Psoas muscle (tissue), 8 donors: ENCODE measurements around the gene PDE8A. TPM values are rescaled to one million over a fixed set of nuclear protein-coding genes. Genes with fewer than 3 reads are reported as not detected.

ENCODE experiments used
- ATAC-seq, 4 donors: fragments of 200-7000 bp; cut with Tn5 transposase; one replicate each; pipeline ENCODE4 v1.9.1; 2020; ENCODE audit warnings: moderate library complexity in 3 of 4, mild to moderate bottlenecking in 2 of 4
- DNase-seq, 2 donors: peaks; one replicate each; pipeline ENCODE4 v3.0.0-alpha.2; 2020
- H3K27ac ChIP-seq: fragments of 200-600 bp; one replicate; pipeline ENCODE4 v1.8.0; 2022
- H3K27me3 ChIP-seq, 3 donors: fragments of 200-600 bp in 1 of 3; one replicate each; pipeline versions ENCODE4 v1.6.1 to v1.8.0; 2013 to 2022; ENCODE audit warnings: low read length in 2 of 3, mild to moderate bottlenecking in 2 of 3, moderate library complexity in 1 of 3; ENCODE audit not compliant: insufficient read depth in 3 of 3
- H3K36me3 ChIP-seq, 2 donors: fragments of 200-600 bp in 1 of 2; one replicate each; pipeline versions ENCODE4 v1.6.1 to v1.8.0; 2013 to 2022; ENCODE audit warnings: low read depth in 1 of 2, mild to moderate bottlenecking in 1 of 2, moderate library complexity in 1 of 2; ENCODE audit not compliant: insufficient read depth in 1 of 2
- H3K4me1 ChIP-seq: fragments of 200-600 bp; one replicate; pipeline ENCODE4 v1.8.0; 2022
- H3K4me3 ChIP-seq: fragments of 200-600 bp; one replicate; pipeline ENCODE4 v1.8.0; 2022; ENCODE audit warnings: mild to moderate bottlenecking
- H3K9me3 ChIP-seq: fragments of 200-600 bp; one replicate; pipeline ENCODE4 v1.8.0; 2022
- CTCF ChIP-seq: fragments of 200-600 bp; IDR thresholded peaks from one replicate; pipeline ENCODE4 v1.8.0; 2022; ENCODE audit warnings: antibody characterized with exemption
- WGBS, 3 donors: extraction: QIAGEN DNeasy Blood & Tissue Kit; methylation state at CpG; one replicate each; pipeline versions ENCODE4 v1.1.6 to v1.1.7; 2013; 5-methylcytosine and 5-hydroxymethylcytosine counted together
- intact Hi-C, 2 donors: fragments of 100-400 bp; cut with DNase I; formaldehyde crosslinking; loops; one replicate each; pipeline versions ENCODE4 v1.11.0 to v1.14.2; 2022
- polyA plus RNA-seq, 3 donors: library from polyadenylated mRNA; stranded (reverse); fragments of 200-250 nt; gene quantifications; one replicate each; pipeline ENCODE4 v1.2.3, GENCODE V29; 2013
- total RNA-seq, 4 donors: library from RNA; stranded (reverse); fragmentation: NEBNext Ultra II Directional in 2 of 4; extraction: Animal tissue kit (Norgen Biotek cat#: 25700) in 2 of 4; gene quantifications; one replicate each; pipeline versions ENCODE4 v1.2.1 to v1.2.4, GENCODE V29; 2021 to 2023
- donor health status: healthy with polysubstance abuse.
- donor health status: DM: no; HTN: no; CAD: no; lungs with moderate emphysema.
- donor health status: Bipolar disorder and iron deficiency.
- donor health status: healthy.
- donor health status: DM: yes; HTN: yes; CAD: no.
- donor health status: DM: no; HTN: no; CAD: no.
- donor health status: DM: no; HTN: no; CAD: no.
- donor health status: DM: yes; HTN: yes; CAD: no.

The PDE8A gene
- total and polyA plus RNA-seq, 7 donors: 6.5 to 12.1 (median 10.5) TPM

- peaks cover 4 to 78% of the 10 kb centered on the region in 2 donors for H3K36me3 ChIP-seq
- no peak for ATAC-seq
- H3K9me3 ChIP-seq: no peaks in the 10 kb centered on the region
- DNase-seq: no peak
- no peak for TF ChIP-seq CTCF
- no peaks in the 10 kb centered on the region for H3K27me3 ChIP-seq
- H3K27ac ChIP-seq: no peak overlapping the region
- no peaks in the 10 kb centered on the region for H3K4me1 ChIP-seq
- H3K4me3 ChIP-seq: no peak overlapping the region
- intact Hi-C loops: no loop called here
- WGBS, 3 donors: 89 to 100% (median 96%) methylated on average over 1 of the region's 1 CpG
Observed at GRCh38 chr15:85124173-85124572, 142.5 kb downstream of the PDE8A start.

- 75 to 80% (median 77%) methylated on average over 4 of the region's 4 CpGs for WGBS, 3 donors
- intact Hi-C loops: loop anchor here in 1 of 2 donors (5.0 kb wide), 1 partner anchor 38 kb away; no protein-coding TSS in a partner anchor
- Histone ChIP-seq H3K4me3 (no peak overlapping the region), H3K9me3 (no peaks in the 10 kb centered on the region), H3K36me3 (peaks cover 4 to 82% of the 10 kb centered on the region in 2 donors), H3K27ac (no peak overlapping the region), H3K4me1 (no peaks in the 10 kb centered on the region), H3K27me3 (no peaks in the 10 kb centered on the region)
- TF ChIP-seq CTCF: no peak
- no peak for DNase-seq
- no peak for ATAC-seq
Observed at GRCh38 chr15:85125056-85125661, 143.5 kb downstream of the PDE8A start.

GRCh38 chr15:85128621-85129020 lies 147.0 kb downstream of the PDE8A start:
- intact Hi-C loops: loop anchor here in 1 of 2 donors (5.0 kb wide), 1 partner anchor 41 kb away; no protein-coding TSS in a partner anchor
- ATAC-seq: no peak
- no peaks in the 10 kb centered on the region for H3K27me3 ChIP-seq
- no peak for TF ChIP-seq CTCF
- H3K9me3 ChIP-seq: peaks cover 6% of the 10 kb centered on the region
- no peaks in the 10 kb centered on the region for H3K4me1 ChIP-seq
- peaks cover 4 to 77% of the 10 kb centered on the region in 2 donors for H3K36me3 ChIP-seq
- no peak overlapping the region for H3K27ac ChIP-seq
- no peak for DNase-seq
- H3K4me3 ChIP-seq: no peak overlapping the region

DNA sequence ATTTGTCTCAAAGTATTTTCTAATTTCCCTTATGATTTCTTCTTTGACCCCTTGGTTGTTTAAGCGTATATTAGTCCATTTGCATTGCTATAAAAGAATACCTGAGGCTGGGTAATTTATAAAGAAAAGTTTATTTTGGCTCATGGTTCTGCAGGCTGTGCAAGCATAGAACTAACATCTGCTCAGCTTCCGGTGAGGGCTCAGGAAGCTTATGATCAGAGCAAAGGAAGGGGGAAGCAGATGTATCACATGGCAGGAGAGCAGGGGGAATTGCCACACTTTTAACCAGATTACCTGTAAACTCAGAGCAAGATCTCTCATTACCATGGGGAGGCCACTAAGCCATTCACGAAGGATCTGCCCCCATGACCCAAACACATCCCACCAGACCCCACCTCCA lies 148.2 kb downstream of the PDE8A start:
- intact Hi-C loops: loop anchor here in 1 of 2 donors (5.0 kb wide), 1 partner anchor 43 kb away; no protein-coding TSS in a partner anchor
- no peak for TF ChIP-seq CTCF
- Histone ChIP-seq H3K4me1 (no peaks in the 10 kb centered on the region), H3K9me3 (peaks cover 6% of the 10 kb centered on the region), H3K36me3 (peaks cover 0 to 72% of the 10 kb centered on the region in 2 donors), H3K4me3 (no peak overlapping the region), H3K27me3 (no peaks in the 10 kb centered on the region), H3K27ac (no peak overlapping the region)
- no peak for DNase-seq
- 46 to 88% (median 73%) methylated on average over 3 of the region's 3 CpGs for WGBS, 3 donors
- no peak for ATAC-seq

DNA sequence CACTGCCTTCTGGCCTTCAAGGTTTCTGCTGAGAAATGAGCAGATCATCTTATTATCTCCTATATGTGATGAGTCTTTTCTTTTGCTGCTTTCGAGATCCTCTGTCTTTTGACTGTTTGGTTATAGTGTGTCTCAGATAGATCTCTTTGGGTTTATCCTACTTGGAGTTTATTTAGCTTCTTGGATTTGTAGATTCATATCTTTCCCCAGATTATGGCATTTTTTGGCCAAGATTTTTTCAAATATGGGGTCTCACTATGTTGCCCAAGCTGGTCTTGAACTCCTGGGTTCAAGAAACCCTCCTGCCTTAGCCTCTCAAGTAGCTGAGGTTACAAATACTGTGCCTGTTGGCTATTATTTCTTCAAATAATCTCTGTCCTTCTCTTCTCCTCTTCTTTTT lies 150.3 kb downstream of the PDE8A start:
- TF ChIP-seq CTCF: no peak
- no peak overlapping the region for H3K27ac ChIP-seq

More for the DNA sequence above, 150.3 kb downstream of the PDE8A start:
- Histone ChIP-seq H3K27me3 (no peaks in the 10 kb centered on the region), H3K4me1 (no peaks in the 10 kb centered on the region), H3K9me3 (peaks cover 6% of the 10 kb centered on the region), H3K36me3 (peaks cover 0 to 79% of the 10 kb centered on the region in 2 donors), H3K4me3 (no peak overlapping the region)
- WGBS, 3 donors: 99 to 100% (median 100%) methylated on average over 1 of the region's 1 CpG
- no peak for DNase-seq
- no peak for ATAC-seq
- intact Hi-C loops: no loop called here
